ENCODE results near the gene CSRP1.

Gene CSRP1

GRCh38 chr1:201513498-201514243 lies 6.7 kb upstream of the CSRP1 start:
- DNase-seq (ENCODE audit: low read depth) = no peak

GRCh38 chr1:201511941-201512539 lies 5.1 kb upstream of the CSRP1 start:
- no peak for DNase-seq (ENCODE audit: low read depth)

DNA sequence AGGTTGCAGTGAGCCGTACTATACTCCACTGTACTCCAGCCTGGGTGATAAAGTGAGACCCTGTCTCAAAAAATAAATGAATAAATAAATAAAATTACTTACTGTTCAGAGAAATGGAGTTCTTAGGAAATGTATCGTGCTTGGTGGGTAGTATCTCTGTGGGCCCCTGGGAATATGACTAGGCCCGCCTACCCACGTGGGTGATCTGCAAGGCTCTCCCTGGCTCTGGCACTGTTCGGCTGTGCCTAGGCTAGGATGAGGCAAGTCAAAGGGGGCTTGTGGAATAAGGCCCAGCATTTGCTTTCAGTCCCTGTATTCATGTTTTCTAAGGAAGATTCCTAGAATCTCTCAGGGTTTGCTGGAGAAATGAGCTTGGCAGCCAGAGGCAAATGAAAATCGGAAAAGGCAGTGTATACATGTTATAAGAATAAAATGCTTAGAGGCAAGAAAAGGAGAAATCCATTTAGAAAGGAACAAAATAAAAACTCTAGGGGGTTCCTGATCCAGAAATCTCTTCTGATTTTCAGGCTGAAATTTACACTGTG lies 4.5 kb upstream of the CSRP1 start:
- DNase-seq (ENCODE audit: low read depth) = no peak

- DNase-seq (ENCODE audit: low read depth) = no peak
Measured at GRCh38 chr1:201510734-201511133, 3.8 kb upstream of the CSRP1 start.

DNA sequence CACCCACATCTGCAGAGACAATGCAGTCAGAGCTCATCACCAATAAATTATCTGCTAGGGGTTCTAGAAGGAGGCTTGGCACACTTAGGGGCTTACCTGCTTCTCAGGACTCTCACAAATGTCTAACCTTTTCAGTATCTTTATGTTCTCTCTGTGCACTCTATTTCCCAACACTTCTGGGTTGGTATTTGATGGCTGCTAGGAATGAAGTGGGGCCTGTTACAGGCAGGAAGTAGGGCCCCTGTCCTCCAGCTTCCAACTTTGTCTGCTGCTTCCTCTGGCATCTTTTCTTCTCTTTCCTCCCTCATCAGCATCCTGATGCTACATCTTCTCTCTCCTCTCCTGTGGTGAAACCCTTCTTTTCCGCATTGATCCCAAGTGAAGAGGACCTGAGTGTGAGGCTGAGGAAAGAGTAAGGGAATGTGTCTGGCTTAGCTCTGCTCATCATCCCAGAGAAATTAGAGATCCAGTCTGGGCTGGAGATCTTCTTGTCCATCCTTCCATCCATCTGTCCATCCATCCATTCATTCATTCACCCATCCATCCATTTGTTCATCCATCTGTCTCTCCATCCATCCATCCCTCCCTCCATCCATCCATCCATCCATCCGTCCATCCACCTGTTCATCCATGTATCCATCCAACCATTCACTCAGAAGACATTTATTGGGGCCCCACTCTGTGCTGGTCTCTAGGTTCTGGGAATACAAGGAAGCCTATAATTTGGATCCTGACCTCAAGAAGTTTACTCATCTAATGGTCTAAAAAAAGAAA lies 2.9 kb upstream of the CSRP1 start:
- no peak for DNase-seq (ENCODE audit: low read depth)

- DNase-seq (ENCODE audit: low read depth) = no peak
Measured at GRCh38 chr1:201508809-201509208, 1.9 kb upstream of the CSRP1 start.

GRCh38 chr1:201507360-201507675 lies 395 bp upstream of the CSRP1 start:
- DNase-seq (ENCODE audit: low read depth) = no peak

DNA sequence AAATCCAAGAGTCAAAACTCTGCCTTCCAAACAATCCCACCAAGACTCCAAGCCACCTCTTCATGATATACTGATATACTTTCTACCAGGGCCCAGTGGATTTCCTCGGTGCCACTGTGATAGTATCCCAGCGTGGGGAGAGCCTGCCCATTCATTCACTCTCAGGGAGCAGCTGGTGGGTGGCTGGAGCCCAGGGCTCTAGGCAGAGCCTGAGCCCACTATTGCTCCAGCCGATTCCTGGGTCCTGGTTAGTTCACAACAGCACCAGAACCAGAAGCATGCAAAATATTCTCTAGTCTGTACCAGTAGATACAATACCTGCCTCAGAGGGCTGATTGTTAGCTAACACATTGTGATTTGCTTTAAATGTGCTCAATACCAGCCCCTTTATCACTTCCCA lies 831 bp downstream of the CSRP1 start:
- no peak for DNase-seq (ENCODE audit: low read depth)

- DNase-seq (ENCODE audit: low read depth) = no peak
Measured at GRCh38 chr1:201505503-201505890, 1.4 kb downstream of the CSRP1 start.

DNA sequence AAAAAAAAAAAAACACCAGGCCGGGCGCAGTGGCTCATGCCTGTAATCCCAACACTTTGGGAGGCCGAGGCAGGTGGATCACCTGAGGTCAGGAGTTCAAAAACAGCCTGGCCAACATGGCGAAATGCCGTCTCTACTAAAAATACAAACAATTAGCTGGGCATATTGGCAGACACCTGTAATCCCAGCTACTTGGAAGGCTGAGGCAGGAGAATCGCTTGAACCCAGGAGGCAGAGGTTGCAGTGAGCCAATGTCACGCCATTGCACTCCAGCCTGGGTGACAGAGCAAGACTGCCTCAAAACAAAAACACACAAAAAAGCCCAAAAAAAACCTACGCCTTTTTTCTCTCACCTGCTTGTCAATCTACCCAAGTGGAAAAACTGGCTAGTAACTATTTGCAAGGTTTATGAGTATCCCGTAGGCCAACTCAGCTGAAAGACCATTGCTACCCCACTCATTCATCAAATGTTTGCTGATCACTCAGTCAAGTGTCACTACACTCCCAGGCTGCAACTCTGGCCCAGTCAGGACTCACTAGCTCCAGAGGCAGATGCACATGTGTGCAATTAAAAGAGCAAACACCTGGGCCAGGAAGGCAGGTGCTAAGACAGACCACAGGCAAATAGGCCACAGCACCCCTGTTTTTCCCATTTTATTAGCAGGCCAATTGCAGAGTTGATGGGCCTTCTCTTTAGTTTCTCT lies 2.0 kb downstream of the CSRP1 start:
- no peak for DNase-seq (ENCODE audit: low read depth)

- DNase-seq (ENCODE audit: low read depth) = no peak
Measured at GRCh38 chr1:201504179-201504631, 2.7 kb downstream of the CSRP1 start.

DNA sequence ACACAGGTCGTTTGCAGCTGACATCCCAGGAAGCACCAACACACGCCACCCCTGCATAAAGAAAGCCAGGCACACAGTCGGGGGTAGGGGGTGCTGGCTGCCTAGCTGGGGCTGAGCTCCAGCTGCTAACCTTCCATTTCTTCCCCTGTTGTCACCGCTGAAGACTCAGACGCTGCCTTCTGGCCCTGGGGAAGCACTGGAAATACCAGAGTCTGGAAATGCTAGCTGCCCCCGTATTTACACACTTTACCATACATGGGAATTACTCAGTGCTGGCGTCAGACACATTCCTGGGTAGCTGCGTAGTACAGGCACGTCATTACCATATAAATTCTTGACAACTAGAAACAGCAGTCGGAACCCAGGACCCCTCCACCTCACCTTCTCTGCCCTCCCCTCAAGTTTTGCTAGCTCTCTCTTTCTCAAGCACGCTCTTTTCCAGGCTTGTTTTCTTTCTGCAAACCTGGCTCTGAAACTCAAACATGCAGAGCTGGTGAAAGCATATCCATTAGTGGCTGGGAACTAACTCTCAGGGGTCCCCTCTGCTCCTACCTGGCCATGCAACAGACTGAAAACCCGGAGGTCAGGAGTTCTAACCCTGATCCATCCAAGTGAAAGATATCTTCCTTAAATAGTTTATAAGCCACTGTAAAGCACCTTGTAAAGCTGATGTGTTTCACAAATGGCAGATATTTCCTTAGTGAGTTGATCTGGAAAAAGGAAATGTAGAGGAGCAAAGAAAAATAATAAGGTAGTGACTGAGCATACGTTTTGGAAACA lies 3.3 kb downstream of the CSRP1 start:
- no peak for DNase-seq (ENCODE audit: low read depth)

DNA sequence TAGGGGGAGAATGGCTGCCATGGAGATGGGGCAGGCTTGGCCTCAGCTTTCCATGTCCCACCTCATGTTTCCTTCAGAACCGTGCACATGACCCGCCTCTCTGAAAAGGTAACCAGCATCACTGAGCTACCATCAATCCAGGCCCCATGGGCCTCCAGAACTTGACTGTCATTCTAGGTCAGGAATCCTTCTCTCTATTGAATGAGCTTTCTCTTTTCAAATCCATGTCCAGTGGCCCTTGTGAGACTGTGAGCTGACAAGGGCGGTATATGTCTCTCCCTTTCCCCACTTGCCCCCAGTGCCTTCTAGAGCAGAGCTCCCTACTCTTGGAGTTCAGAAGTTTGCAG lies 4.4 kb downstream of the CSRP1 start:
- no peak for DNase-seq (ENCODE audit: low read depth)

- DNase-seq (ENCODE audit: low read depth) = no peak
Measured at GRCh38 chr1:201501812-201502510, 5.0 kb downstream of the CSRP1 start.

DNA sequence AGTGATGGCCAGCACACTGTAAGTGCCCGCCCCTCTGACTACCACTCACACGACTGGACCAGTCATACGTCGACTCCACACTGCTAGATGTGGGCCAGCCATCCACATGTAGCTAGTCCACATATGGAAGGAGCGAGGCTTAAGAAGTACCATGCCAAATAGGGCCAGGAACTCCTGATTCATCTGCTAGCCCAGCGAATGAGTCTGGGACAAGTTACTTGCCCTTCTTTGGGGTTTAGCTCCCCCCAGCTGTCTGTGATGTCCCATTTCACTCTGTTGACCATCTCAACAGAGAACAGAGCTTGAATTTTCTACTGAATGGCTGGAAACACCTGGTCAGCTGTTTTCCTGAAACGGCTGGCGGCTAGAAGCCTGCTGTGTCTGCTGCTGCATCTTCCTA lies 5.8 kb downstream of the CSRP1 start:
- DNase-seq (ENCODE audit: low read depth) = no peak

GRCh38 chr1:201500670-201501120 lies 6.2 kb downstream of the CSRP1 start:
- DNase-seq (ENCODE audit: low read depth) = no peak

- no peak for DNase-seq (ENCODE audit: low read depth)
Measured at GRCh38 chr1:201499795-201500669, 6.9 kb downstream of the CSRP1 start.

DNA sequence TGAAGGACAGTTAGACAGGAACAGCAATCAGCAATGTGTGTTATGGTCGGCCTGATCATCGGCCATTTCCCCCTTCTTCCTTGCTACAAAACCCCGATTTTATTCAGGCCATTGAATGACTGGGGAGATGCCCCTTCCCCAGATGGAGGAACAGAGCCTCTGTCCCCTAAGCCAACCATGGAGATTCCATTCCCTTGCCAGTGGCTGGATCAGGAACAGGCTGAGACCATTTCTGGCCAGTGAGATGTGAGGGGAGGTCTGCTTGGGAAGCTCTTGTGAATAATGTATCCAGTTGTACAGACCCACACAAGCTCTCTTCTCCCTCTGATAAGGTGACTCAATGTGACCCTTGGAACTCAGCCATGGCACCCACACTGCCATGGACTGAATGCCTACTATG lies 7.7 kb downstream of the CSRP1 start:
- no peak for DNase-seq (ENCODE audit: low read depth)

DNA sequence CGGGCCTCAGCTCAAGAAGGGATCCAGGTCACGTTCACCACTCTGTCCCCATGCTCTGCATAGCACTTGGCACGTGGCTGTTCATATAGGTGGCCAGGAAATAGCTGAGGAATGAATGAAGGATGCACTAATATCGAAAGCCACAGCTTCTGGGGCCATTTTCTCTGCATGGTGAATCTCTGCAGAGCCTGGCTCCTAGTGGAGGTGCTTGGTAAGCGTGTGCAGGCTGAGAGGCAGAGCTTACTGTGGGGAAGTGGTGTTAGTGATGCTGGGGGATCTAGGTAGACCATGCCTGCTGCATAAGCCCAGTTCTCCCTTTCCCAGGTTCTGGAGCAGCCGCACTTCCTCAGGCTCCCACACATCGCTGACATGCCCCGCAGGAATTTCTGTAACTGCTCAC lies 8.3 kb downstream of the CSRP1 start:
- DNase-seq (ENCODE audit: low read depth) = no peak

DNA sequence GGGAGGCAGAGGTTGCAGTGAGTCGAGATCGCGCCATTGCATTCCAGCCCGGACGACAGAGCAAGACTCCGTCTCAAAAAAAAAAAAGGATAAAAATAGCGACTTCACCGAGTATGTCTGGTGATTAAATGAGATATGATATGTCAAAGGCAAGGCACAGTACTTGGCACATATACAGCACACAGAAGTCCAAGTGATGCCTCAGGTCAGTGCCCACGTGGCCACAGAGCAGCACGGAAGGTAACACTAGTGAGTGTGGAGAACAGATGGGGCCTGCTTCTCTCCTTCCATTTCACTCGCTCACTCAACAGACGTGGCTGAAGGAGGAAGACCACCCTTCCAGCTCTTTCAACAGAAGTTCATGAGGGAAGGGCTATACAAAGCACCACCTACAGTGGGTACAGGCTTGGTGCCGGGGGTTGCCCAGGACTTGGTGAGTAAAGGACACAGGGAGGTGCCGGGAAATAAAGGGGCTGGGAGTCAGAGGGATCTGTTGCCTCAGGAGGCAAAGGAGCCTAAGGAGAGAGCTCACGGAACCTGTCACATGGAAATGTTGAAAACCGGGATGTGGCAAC lies 8.9 kb downstream of the CSRP1 start:
- DNase-seq (ENCODE audit: low read depth) = no peak

Measured in stimulated activated CD8-positive, alpha-beta memory T cell treated with anti-CD3 and anti-CD28 coated beads, Interleukin-4, amount 100 ng/mL, for 24 hours (primary cell).